GM06990 (cell line): ENCODE data around the gene PFKFB4.

Source experiments
- DNase-seq: peaks from one replicate; pipeline ENCODE4 v3.0.0-alpha.2; 2011; ENCODE audit not compliant: insufficient read length; ENCODE audit errors: extremely low read depth
- H3K27me3 ChIP-seq: replicated peaks from 2 replicates; pipeline ENCODE4 v1.6.0; 2011; ENCODE audit warnings: low read length; ENCODE audit not compliant: control insufficient read depth, insufficient read depth
- H3K36me3 ChIP-seq: 2 replicates; pipeline ENCODE4 v1.5.1; 2011; ENCODE audit warnings: low read length; ENCODE audit not compliant: control insufficient read depth, insufficient read depth
- H3K4me3 ChIP-seq: replicated peaks from 2 replicates; pipeline ENCODE4 v1.5.1; 2011; ENCODE audit warnings: low read depth, mild to moderate bottlenecking, control low read depth, low read length
- CTCF ChIP-seq: IDR thresholded peaks from 2 replicates; pipeline ENCODE4 v1.5.1; 2011; ENCODE audit warnings: low read length, control low read depth, mild to moderate bottlenecking, inconsistent platforms; ENCODE audit not compliant: insufficient read depth, poor library complexity, severe bottlenecking

The PFKFB4 gene

GRCh38 chr3:48595075-48595525, 38.5 kb upstream of the PFKFB4 start, which contains the start of gene COL7A1:
Gene COL7A1, minus strand, starts transcription at chr3:48595329. Its CDS starts 170 bp downstream, at chr3:48595159.
- Histone ChIP-seq H3K4me3 (no peak within 1 kb of the TSS; the same call in 1 of the 2 replicates), H3K36me3 (peaks cover 13% of the 10 kb centered on the region)
- DNase-seq: no peak

GRCh38 chr3:48594417-48595049, 37.9 kb upstream of the PFKFB4 start:
- TF ChIP-seq CTCF: no peak
- Histone ChIP-seq H3K36me3 (peaks cover 9% of the 10 kb centered on the region), H3K4me3 (no peak overlapping the region; the same call in 1 of the 2 replicates), H3K27me3 (no peaks in the 10 kb centered on the region; the same call in 1 of the 2 replicates)
- DNase-seq: no peak

More at GRCh38 chr3:48595075-48595525, 38.5 kb upstream of the PFKFB4 start, which contains the start of gene COL7A1:
- no peak for TF ChIP-seq CTCF
- H3K27me3 ChIP-seq: no peaks in the 10 kb centered on the region; the same call in 1 of the 2 replicates

- H3K36me3 ChIP-seq: peaks cover under 1% of the 10 kb centered on the region; the same call in 1 of the 2 replicates
- TF ChIP-seq CTCF: no peak
- H3K4me3 ChIP-seq: no peak overlapping the region
- H3K27me3 ChIP-seq: no peaks in the 10 kb centered on the region; the same call in 1 of the 2 replicates
- DNase-seq: no peak
These were observed 36.7 kb upstream of the PFKFB4 start for GRCh38 chr3:48593337-48593736.

- TF ChIP-seq CTCF: no peak
- no peak overlapping the region for H3K4me3 ChIP-seq
- DNase-seq: no peak
- H3K36me3 ChIP-seq: no peaks in the 10 kb centered on the region
- no peaks in the 10 kb centered on the region; the same call in 1 of the 2 replicates for H3K27me3 ChIP-seq
These were observed 36.0 kb upstream of the PFKFB4 start for GRCh38 chr3:48592519-48593087.

GRCh38 chr3:48591886-48592518, 35.4 kb upstream of the PFKFB4 start:
- H3K36me3 ChIP-seq: no peaks in the 10 kb centered on the region
- H3K4me3 ChIP-seq: no peak overlapping the region
- TF ChIP-seq CTCF: no peak
- no peaks in the 10 kb centered on the region; the same call in 1 of the 2 replicates for H3K27me3 ChIP-seq
- DNase-seq: no peak
